HEK293 (cell line): ENCODE data around the gene MYO1D.

ENCODE experiments used
- CTCF ChIP-seq: fragments of 450-650 bp; formaldehyde crosslinking; IDR thresholded peaks from 2 replicates; pipeline ENCODE4 v1.5.1; 2016; ENCODE audit warnings: missing biosample characterization, missing genetic modification characterization
- FEZF1 ChIP-seq: fragments of 450-650 bp; formaldehyde crosslinking; IDR thresholded peaks from 2 replicates; pipeline ENCODE4 v1.5.1; 2016; ENCODE audit warnings: missing biosample characterization, missing genetic modification characterization
- KLF8 ChIP-seq: fragments of 450-650 bp; formaldehyde crosslinking; IDR thresholded peaks from 2 replicates; pipeline ENCODE4 v1.5.1; 2016; ENCODE audit warnings: missing biosample characterization, missing genetic modification characterization
- OVOL3 ChIP-seq: fragments of 450-650 bp; formaldehyde crosslinking; IDR thresholded peaks from 2 replicates; pipeline ENCODE4 v1.5.1; 2016; ENCODE audit warnings: missing biosample characterization, missing genetic modification characterization
- PRDM10 ChIP-seq: fragments of 450-650 bp; formaldehyde crosslinking; IDR thresholded peaks from 2 replicates; pipeline ENCODE4 v1.5.1; 2016; ENCODE audit warnings: missing biosample characterization, missing genetic modification characterization
- REST ChIP-seq: fragments of 450-650 bp; formaldehyde crosslinking; IDR thresholded peaks from 2 replicates; pipeline ENCODE4 v1.5.1; 2016; ENCODE audit warnings: missing biosample characterization, missing genetic modification characterization
- ZBTB10 ChIP-seq: fragments of 450-650 bp; formaldehyde crosslinking; IDR thresholded peaks from 2 replicates; pipeline ENCODE4 v1.5.1; 2016; ENCODE audit warnings: missing biosample characterization, missing genetic modification characterization
- ZNF837 ChIP-seq: fragments of 450-650 bp; formaldehyde crosslinking; IDR thresholded peaks from 2 replicates; pipeline ENCODE4 v1.5.1; 2016; ENCODE audit warnings: missing biosample characterization, missing genetic modification characterization
- ZSCAN30 ChIP-seq: fragments of 450-650 bp; IDR thresholded peaks from 2 replicates; pipeline ENCODE4 v1.5.1; 2018; ENCODE audit warnings: missing biosample characterization, mild to moderate bottlenecking, missing genetic modification characterization, moderate library complexity

- TF ChIP-seq PRDM10 (tag by site-specific recombination) (no peak), CTCF (no peak), REST (tag by site-specific recombination) (no peak), OVOL3 (tag by site-specific recombination) (no peak), KLF8 (no peak), FEZF1 (tag by site-specific recombination) (no peak), ZSCAN30 (tag by site-specific recombination) (no peak), ZBTB10 (tag by site-specific recombination) (no peak), ZNF837 (no peak)
Observed at GRCh38 chr17:32520737-32521404, 356.1 kb downstream of the MYO1D start.
